Liver (tissue), 9 donors: ENCODE results near the gene PCAT6. TPM values are rescaled to one million over a fixed set of nuclear protein-coding genes. Genes with fewer than 3 reads are reported as not detected.

Source experiments
- DNase-seq: peaks from one replicate; pipeline ENCODE4 v3.0.0-alpha.2; 2017; ENCODE audit warnings: low spot score
- H3K27ac ChIP-seq, 2 donors: one replicate each; pipeline ENCODE4 v1.7.0; 2013; ENCODE audit warnings: inconsistent platforms in 2 of 2, low read length in 2 of 2, control low read depth in 1 of 2, low read depth in 1 of 2, mild to moderate bottlenecking in 1 of 2
- H3K27me3 ChIP-seq, 4 donors: one replicate each; pipeline versions ENCODE4 v1.6.1 to v1.7.0; 2013; ENCODE audit warnings: low read length in 3 of 4, inconsistent platforms in 1 of 4, mild to moderate bottlenecking in 1 of 4, moderate library complexity in 1 of 4; ENCODE audit not compliant: control insufficient read depth in 4 of 4, insufficient read depth in 4 of 4
- H3K36me3 ChIP-seq, 4 donors: one replicate each; pipeline versions ENCODE4 v1.6.1 to v1.7.0; 2013; ENCODE audit warnings: low read length in 3 of 4, mild to moderate bottlenecking in 3 of 4, low read depth in 1 of 4, moderate library complexity in 1 of 4; ENCODE audit not compliant: control insufficient read depth in 4 of 4, insufficient read depth in 3 of 4
- H3K4me1 ChIP-seq, 4 donors: one replicate each; pipeline versions ENCODE4 v1.6.1 to v1.7.0; 2013; ENCODE audit warnings: low read length in 3 of 4, mild to moderate bottlenecking in 3 of 4, moderate library complexity in 1 of 4; ENCODE audit not compliant: control insufficient read depth in 4 of 4, insufficient read depth in 4 of 4
- H3K4me3 ChIP-seq, 3 donors: one replicate each; pipeline versions ENCODE4 v1.6.1 to v1.7.0; 2013; ENCODE audit warnings: low read length in 3 of 3, control low read depth in 1 of 3, low read depth in 1 of 3, mild to moderate bottlenecking in 1 of 3
- H3K9ac ChIP-seq, 2 donors: one replicate each; pipeline ENCODE4 v1.7.0; 2013; ENCODE audit warnings: low read length in 2 of 2, mild to moderate bottlenecking in 2 of 2, moderate library complexity in 2 of 2, control low read depth in 1 of 2, low read depth in 1 of 2
- H3K9me3 ChIP-seq, 4 donors: one replicate each; pipeline versions ENCODE4 v1.6.1 to v1.7.0; 2013; ENCODE audit warnings: low read length in 3 of 4; ENCODE audit not compliant: control insufficient read depth in 4 of 4
- CTCF ChIP-seq: fragments of 150-350 bp; IDR thresholded peaks from 2 replicates; pipeline ENCODE4 v1.5.1; 2017; ENCODE audit warnings: improper control_type of control experiment, low read depth, low read length; ENCODE audit not compliant: missing input control
- EGR1 ChIP-seq, 2 donors: IDR thresholded peaks; 2 replicates each; pipeline ENCODE4 v1.6.1; 2016 to 2018; ENCODE audit warnings: antibody characterized with exemption in 2 of 2, low read depth in 2 of 2
- FOXA1 ChIP-seq: IDR thresholded peaks from 2 replicates; pipeline ENCODE4 v1.6.1; 2016; ENCODE audit warnings: antibody characterized with exemption
- GABPA ChIP-seq, 2 donors: IDR thresholded peaks in 1 of 2; conservative IDR thresholded peaks in 1 of 2; 2 replicates each; pipeline ENCODE4 v1.6.1; 2016; ENCODE audit warnings: antibody characterized with exemption in 2 of 2, mild to moderate bottlenecking in 1 of 2, moderate library complexity in 1 of 2
- HNF4A ChIP-seq, 2 donors: conservative IDR thresholded peaks; 2 replicates each; pipeline ENCODE4 v1.6.1; 2016; ENCODE audit warnings: antibody characterized with exemption in 2 of 2, mild to moderate bottlenecking in 2 of 2
- HNF4G ChIP-seq: IDR thresholded peaks from 2 replicates; pipeline ENCODE4 v1.6.1; 2016; ENCODE audit warnings: antibody characterized with exemption
- JUND ChIP-seq, 2 donors: IDR thresholded peaks; 2 replicates each; pipeline ENCODE4 v1.6.1; 2016; ENCODE audit warnings: antibody characterized with exemption in 2 of 2
- MAX ChIP-seq: IDR thresholded peaks from 2 replicates; pipeline ENCODE4 v1.6.1; 2016; ENCODE audit warnings: antibody characterized with exemption
- NR2F2 ChIP-seq: IDR thresholded peaks from 2 replicates; pipeline ENCODE4 v1.6.1; 2016; ENCODE audit warnings: antibody characterized with exemption
- REST ChIP-seq: IDR thresholded peaks from 2 replicates; pipeline ENCODE4 v1.6.1; 2016; ENCODE audit warnings: antibody characterized with exemption, mild to moderate bottlenecking
- RXRA ChIP-seq, 2 donors: IDR thresholded peaks; 2 replicates each; pipeline ENCODE4 v1.6.1; 2017 to 2018; ENCODE audit warnings: antibody characterized with exemption in 2 of 2, mild to moderate bottlenecking in 1 of 2
- TAF1 ChIP-seq: conservative IDR thresholded peaks from 2 replicates; pipeline ENCODE4 v1.6.1; 2016; ENCODE audit warnings: antibody characterized with exemption, mild to moderate bottlenecking
- ZBTB33 ChIP-seq: IDR thresholded peaks from 2 replicates; pipeline ENCODE4 v1.6.1; 2016; ENCODE audit warnings: antibody characterized with exemption
- WGBS: extraction: QIAGEN DNeasy Blood & Tissue Kit; methylation state at CpG from one replicate; pipeline ENCODE4 v1.1.7; 2013; 5-methylcytosine and 5-hydroxymethylcytosine counted together
- polyA plus RNA-seq, 2 donors: library from polyadenylated mRNA; stranded (reverse) in 1 of 2; unstranded in 1 of 2; fragments of 200-250 nt in 1 of 2; fragments of >200 nt in 1 of 2; fragmentation: Nextera tagmentation in 1 of 2; extraction: Ambion mirVana in 1 of 2; gene quantifications; one replicate each; pipeline versions ENCODE4 v1.2.1 to v1.2.3, GENCODE V29; 2013 to 2015
- total RNA-seq, 2 donors: library from RNA; depleted of rRNA; stranded (reverse); fragments of >200 nt; gene quantifications; one replicate each; pipeline ENCODE4 v1.2.3, GENCODE V29; 2014
- donor health status: healthy.
- donor health status: healthy.
- donor health status: healthy.
- donor health status: healthy.
- donor health status: healthy.

Gene PCAT6
- total and polyA plus RNA-seq, 4 donors = 0.23 to 1.2 TPM; not detected in 2

GRCh38 chr1:202806845-202807450 lies 3.8 kb upstream of the PCAT6 start:
- DNase-seq = peak; percentile 57
- H3K27ac ChIP-seq = peak overlapping the region; percentile 10 to 26
- peak overlapping the region; percentile 53 to 99 (median 98) for H3K4me3 ChIP-seq
- no peaks in the 10 kb centered on the region for H3K36me3 ChIP-seq
- peak overlapping the region; percentile 13 to 16 for H3K9ac ChIP-seq
- TF ChIP-seq MAX = no peak
- no peak for TF ChIP-seq ZBTB33
- TF ChIP-seq EGR1 (IDR thresholded peaks at IDR 0.05; ENCODE audit: low read depth in 2 of 2) = no peak
- TF ChIP-seq CTCF = no peak
- TF ChIP-seq HNF4A (conservative IDR thresholded peaks at IDR 0.05) = no peak
- TF ChIP-seq RXRA (IDR thresholded peaks at IDR 0.05) = no peak
- no peak for TF ChIP-seq FOXA1
- TF ChIP-seq NR2F2 = no peak
- no peak for TF ChIP-seq GABPA (IDR thresholded peaks at IDR 0.05 in 1 of 2, conservative IDR thresholded peaks at IDR 0.05 in 1 of 2)
- no peaks in the 10 kb centered on the region for H3K9me3 ChIP-seq
- WGBS = 3% methylated on average over 51 of the region's 51 CpGs
- H3K4me1 ChIP-seq = peaks cover 1 to 26% (median 18%) of the 10 kb centered on the region in 4 donors
- no peaks in the 10 kb centered on the region for H3K27me3 ChIP-seq

- Histone ChIP-seq H3K27ac (peak overlapping the region; percentile 60 to 72), H3K36me3 (no peaks in the 10 kb centered on the region), H3K4me1 (peaks cover 1 to 26% (median 18%) of the 10 kb centered on the region in 4 donors), H3K27me3 (no peaks in the 10 kb centered on the region), H3K9ac (peak overlapping the region in 1 of 2 donors; percentile 79), H3K9me3 (no peaks in the 10 kb centered on the region), H3K4me3 (peak overlapping the region; percentile 82 to 99 (median 98))
- peak; percentile 51 for DNase-seq
- under 1% methylated on average over 45 of the region's 45 CpGs for WGBS
- no peak for TF ChIP-seq HNF4G
- no peak for TF ChIP-seq JUND (IDR thresholded peaks at IDR 0.05)
- no peak for TF ChIP-seq TAF1
These were observed 3.3 kb upstream of the PCAT6 start for GRCh38 chr1:202807451-202807925.

- no peaks in the 10 kb centered on the region for H3K36me3 ChIP-seq
- H3K27me3 ChIP-seq = no peaks in the 10 kb centered on the region
- peak within 1 kb of the TSS; percentile 40 to 79 for H3K9ac ChIP-seq
- WGBS = under 1% methylated on average over 84 of the region's 84 CpGs
- no peaks in the 10 kb centered on the region for H3K9me3 ChIP-seq
- H3K4me1 ChIP-seq = peaks cover 1 to 26% (median 18%) of the 10 kb centered on the region in 4 donors
- peak within 1 kb of the TSS; percentile 82 to 99 (median 98) for H3K4me3 ChIP-seq
- H3K27ac ChIP-seq = peak within 1 kb of the TSS; percentile 60 to 72
- DNase-seq = peak; percentile 81
- TF ChIP-seq RXRA (IDR thresholded peaks at IDR 0.05) (no peak), FOXA1 (no peak), ZBTB33 (no peak), JUND (IDR thresholded peaks at IDR 0.05) (no peak), EGR1 (IDR thresholded peaks at IDR 0.05; ENCODE audit: low read depth in 2 of 2) (no peak), MAX (no peak), HNF4G (no peak), REST (no peak), GABPA (IDR thresholded peaks at IDR 0.05 in 1 of 2, conservative IDR thresholded peaks at IDR 0.05 in 1 of 2) (no peak), TAF1 (no peak), NR2F2 (no peak)
These were observed 2.6 kb upstream of the PCAT6 start, which contains the start of gene KDM5B for GRCh38 chr1:202807926-202808757. Gene KDM5B (minus strand): TSS chr1:202808421. CDS start chr1:202808305, 116 bp downstream.
